NCI-H82 (cell line): ENCODE results near the gene NEK7.
"Not testable (repeated sequence)": the region's sequence is repeated elsewhere in the genome, so short reads cannot be mapped to it uniquely, and the experiment has no call there.

ENCODE experiments used
- DNase-seq: peaks from one replicate; lab custom pipeline; 2025; lab: John Stamatoyannopoulos, UW

NEK7 gene

DNA sequence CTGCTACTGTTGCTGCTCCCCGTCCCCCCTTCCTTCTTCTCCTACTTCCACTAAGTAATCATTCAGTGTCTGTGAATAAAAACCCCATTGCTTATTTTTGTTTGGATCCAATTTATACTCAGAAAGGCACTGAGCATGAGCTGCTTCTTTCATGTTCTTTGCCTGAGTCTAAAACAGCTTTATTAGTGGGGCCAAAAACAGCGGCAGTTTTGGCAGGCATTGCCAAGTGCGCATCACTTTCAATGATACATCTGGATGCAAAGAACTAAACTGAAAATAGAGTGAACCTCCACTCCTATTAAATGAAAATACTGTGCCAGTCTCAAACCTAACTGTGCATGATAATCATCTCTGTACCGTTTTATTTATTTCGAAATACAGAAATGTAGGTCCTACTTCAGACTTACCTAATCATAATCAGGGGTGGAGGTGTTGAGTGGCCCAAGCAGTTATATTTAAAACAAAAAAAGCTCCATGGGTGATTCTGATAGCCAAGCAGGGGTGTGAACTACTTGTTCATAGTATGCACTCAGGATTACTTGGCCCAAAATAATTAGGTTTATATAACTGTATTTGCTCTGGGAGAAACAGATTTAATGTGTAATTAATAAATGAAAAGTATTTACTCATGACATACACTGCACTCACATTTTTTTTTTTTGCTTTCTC, 48.4 kb downstream of the NEK7 start:
- no peak for DNase-seq

DNA sequence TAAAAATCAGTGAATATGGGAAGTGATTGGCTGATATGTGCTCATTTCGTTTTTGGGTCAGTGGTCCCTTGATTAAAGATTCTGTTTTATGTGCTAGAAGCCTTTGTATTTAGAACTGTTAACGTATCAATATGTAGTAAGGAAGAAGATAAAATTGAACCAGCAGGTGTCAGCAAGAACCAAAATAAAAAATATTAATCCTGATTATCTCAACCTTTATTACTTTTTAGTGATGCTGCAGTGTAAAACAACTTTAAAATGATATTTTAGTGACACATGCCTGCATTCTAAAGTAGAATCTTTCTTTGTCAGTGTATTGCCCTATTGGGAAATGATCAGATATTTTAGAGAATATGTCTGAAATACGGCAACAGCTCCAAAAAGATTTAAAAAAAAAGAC, 49.5 kb downstream of the NEK7 start:
- DNase-seq: no peak

DNA sequence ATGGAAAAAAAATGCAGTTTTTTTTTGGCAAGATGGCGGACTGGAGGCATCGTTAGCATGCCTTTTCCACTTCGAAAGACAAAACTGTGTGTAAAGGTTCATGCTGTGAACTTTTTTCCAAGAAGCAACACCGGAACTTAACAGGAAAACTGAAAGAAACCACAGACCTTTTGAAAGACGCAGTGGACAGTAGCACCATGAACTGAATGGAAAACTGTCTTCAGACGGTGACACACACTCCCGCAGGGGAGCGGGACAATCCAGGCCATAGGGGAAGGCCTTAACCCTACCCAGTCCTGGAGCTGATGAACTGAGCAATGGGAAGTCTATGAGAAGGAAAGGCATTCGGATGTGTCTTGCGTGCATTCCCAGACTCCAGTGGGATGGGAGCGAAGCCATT, 54.9 kb downstream of the NEK7 start:
- no peak for DNase-seq

DNA sequence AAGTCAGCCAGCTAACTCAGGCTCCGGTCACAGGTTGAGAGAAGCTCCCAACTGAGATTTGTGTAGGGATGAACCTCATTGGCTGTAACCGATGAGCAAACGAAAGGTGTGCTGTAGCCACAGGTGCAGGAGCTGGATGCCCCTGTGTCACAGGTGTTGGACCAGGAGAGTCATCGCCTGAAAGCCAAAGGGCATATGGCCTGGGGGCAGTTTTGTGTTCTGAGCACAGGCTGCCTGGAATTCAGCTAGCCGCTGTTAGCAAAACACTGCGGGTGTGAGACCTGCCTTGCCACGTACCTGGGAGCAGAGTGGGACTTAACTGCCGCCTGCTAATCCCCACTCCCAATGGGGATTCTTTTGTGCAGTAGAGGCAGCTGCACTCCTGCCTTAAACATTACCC, 55.3 kb downstream of the NEK7 start:
- DNase-seq: no peak

DNA sequence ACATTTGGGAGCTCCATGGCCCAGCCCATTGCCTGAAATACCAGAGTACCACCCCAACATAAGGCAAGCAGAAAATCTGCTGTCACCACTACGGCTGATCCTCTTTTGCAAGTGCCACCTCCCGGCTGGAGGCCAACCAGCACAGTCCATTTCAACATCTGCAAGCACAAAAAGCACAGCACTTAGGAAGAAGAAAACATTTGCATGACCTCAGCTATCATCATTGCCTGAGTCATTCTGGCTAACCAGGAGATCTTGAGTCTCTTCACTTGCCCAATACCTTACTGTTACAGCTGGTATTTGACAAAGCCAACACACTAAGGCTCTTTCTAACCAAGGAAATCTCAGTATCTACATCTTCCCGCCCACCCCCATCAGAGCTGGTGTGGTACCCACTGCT, 55.9 kb downstream of the NEK7 start:
- DNase-seq: no peak

DNA sequence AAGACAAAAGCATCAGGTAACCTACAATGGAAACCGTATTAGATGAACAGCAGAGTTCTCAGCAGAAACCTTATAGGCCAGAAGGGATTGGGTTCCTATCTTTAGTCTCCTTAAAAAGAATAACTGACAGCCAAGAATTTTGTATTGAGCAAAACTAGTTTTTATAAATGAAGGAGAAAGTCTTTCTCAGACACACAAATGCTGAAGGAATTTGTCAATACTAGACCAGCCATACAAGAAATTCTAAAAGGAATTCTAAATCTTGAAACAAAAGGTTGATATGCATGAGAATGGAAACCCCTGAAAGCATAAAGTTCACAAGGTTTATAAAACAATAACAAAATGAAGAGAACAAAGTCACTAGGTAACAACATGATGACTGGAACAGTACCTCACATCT, 58.1 kb downstream of the NEK7 start:
- no peak for DNase-seq

DNA sequence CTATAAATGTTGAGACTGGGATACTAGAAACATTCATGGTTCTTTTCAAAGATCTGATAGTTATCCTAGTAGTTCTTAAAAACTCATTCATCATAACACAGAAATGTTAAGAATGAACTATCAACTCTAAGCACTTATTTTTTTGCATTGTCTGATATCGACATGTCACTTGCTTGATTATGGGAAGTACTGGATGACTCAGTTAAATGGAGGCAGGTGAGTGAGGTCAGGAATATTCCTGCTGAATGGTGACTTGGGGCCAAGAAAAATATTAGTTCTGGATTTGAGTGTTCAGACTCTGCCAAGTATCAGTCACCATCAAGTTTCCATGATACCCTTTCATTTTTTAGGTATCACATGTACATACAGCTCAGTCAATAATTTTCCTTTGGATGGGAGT, 63.6 kb downstream of the NEK7 start:
- no peak for DNase-seq

DNA sequence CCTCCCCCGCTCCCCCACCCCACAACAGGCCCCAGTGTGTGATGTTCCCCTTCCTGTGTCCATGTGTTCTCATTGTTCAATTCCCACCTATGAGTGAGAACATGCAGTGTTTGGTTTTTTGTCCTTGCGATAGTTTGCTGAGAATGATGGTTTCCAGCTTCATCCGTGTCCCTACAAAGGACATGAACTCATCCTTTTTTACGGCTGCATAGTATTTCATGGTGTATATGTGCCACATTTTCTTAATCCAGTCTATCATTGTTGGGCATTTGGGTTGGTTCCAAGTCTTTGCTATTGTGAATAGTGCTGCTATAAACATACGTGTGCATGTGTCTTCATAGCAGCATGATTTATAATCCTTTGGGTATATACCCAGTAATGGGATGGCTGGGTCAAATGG, 70.2 kb downstream of the NEK7 start:
- DNase-seq: not testable (repeated sequence)

DNA sequence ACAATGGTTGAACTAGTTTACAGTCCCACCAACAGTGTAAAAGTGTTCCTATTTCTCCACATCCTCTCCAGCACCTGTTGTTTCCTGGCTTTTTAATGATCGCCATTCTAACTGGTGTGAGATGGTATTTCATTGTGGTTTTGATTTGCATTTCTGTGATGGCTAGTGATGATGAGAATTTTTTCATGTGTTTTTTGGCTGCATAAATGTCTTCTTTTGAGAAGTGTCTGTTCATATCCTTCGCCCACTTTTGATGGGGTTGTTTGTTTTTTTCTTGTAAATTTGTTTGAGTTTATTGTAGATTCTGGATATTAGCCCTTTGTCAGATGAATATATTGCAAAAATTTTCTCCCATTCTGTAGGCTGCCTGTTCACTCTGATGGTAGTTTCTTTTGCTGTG, 70.7 kb downstream of the NEK7 start:
- DNase-seq: not testable (repeated sequence)

DNA sequence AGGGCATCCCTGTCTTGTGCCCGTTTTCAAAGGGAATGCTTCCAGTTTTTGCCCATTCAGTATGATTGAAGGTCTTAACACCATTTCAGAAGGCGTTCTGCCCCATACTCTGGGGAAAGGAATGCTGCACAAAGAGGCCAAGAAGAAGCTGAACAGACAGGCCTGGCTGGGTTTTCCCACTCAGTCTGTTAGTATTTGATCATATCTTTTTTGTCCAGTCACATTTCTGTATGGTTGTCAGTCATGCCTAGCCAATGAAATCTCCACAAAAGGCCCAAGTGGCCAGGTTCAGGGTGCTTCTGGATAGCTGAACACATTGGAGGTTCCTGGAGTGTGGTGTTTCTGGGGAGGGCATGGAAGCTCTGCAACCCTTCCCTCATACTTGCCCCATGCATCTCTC, 72.1 kb downstream of the NEK7 start:
- DNase-seq: no peak

DNA sequence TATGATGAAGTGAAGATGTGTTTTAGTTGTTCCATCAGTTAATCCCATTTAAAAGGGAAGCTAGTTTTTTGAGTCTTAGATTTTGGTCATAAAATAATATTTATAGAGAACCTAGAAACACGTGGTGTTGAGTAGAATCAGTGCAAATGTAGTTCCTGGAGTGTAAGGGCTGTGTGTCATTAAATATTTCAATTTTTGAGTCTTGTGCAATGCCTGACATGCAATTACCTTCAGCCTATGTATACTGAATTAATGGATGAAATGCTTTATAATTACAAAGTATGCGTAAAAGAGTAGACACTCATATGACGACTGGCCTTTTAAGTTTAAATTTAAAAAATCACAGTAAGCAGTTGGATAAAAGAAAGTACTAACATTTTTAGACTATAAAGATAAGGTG, 75.0 kb downstream of the NEK7 start:
- DNase-seq: no peak

DNA sequence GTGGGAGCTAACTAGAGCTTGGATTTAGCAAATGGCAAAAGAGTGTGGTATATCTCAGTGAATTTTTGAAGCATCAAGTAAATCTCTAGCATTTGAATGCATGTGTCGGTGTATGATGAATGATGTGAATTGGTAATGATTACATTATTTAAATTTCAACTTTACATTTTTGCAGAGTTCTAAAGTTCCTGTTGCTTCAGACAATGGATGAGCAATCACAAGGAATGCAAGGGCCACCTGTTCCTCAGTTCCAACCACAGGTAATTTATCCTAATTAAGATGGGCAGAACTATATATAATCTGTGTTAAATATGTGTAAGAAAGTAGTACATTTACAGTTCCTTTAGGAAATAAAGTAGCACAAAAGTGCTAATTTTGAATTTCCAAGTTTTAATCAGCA, 75.6 kb downstream of the NEK7 start:
- no peak for DNase-seq

DNA sequence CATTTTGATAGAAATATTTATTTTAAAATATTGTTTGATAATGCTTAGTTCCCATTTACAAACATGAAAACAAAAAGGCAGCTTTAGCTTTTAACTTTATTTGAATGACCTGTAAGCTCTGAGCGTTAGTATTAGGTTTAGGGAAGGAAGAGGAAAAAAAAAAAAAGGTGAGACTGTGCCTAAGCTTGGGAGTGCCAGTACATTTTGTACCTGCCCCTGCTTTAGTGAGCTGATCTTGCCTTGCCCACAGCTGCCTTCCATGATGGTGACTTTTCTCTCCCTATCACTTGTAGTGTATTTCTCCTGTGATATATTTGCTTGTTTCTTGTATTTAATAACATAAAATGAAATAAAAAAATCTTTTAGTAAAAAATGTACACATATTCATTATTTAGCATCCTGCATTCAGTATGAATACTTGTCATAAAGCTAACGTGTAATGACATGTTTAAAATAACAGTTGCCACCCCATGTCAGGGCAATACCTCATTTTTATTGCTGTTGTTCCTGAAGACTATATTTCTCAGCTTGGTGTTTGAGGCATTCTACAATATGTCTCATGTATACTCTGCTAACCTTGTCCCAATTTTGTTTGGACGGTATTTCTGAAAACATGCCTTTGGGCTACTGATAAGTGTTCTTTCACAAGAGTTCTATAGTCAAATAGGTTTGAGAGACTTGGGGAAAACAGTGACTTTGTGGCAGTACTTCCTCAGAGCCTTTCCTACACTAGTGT, 76.3 kb downstream of the NEK7 start:
- DNase-seq: no peak

DNA sequence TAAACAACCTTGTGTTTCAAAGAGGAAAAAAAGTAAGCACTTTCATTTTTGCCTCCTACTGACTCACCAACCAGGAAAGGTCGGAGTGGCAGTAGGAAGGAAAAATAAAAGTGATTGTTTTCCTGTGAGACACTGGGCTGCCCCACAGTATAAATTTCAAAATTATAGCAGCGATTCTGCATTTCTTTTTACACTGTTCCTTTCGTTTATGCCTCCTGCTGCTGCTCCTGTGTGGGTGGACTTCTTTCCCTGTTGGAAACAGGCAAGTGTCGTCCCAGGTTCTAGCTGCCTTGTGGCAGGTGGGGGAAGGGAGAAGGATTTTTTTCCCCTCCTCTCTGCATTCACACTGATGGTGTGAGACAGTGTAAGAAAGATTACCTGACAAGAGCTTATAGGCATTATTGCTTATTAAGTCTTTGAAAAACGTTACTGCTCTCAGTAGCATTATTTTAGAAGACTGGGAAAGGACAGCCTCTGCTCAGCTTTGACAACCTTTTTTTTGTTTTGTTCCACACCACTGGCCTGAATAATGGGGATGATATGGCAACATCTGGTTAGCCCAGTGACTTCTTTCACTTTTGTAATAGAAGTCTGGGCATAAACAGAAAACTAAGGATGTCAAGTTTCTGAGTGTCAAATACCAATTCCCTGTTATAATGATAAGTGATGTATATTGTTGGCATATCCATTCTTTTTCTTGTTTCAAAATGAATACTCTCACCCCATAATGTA, 77.9 kb downstream of the NEK7 start:
- DNase-seq: peak; percentile 37

DNA sequence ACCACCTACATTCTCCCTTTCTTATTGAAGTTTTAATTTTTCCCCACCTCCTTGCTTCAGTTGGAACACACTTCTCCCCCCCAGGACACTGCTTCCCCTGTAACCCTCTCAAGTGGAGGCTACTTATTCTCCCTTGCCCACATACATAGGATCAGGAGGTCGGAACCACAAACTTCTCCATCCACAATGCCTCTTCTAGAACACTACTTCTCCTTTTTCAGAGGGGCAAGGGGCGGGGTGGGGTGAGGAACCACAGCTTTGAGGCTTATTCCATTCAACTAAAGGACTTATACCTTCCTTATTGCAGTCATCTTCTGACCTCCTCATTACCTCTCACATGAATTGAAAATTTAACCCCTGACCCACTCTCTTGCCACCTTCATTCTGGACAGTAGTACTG, 81.3 kb downstream of the NEK7 start:
- DNase-seq: no peak

DNA sequence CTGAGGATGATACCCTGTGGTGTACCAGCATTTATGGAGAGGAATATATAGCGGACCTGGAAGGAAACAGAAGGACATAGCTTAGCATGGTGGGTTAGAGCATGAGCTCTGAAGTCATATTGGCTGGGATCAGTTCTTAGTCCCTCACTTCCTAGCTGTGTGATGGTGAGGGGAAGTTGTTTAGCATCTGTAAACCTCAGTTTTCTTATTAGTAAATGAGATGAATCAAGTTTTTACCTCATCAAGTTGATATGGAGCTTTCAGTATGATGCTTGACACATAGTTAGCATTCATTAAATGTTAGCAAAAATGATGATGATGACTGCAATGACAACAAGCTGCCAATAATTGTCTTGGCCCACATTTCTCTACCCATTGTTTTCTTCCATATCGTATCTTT, 84.8 kb downstream of the NEK7 start:
- DNase-seq: no peak

DNA sequence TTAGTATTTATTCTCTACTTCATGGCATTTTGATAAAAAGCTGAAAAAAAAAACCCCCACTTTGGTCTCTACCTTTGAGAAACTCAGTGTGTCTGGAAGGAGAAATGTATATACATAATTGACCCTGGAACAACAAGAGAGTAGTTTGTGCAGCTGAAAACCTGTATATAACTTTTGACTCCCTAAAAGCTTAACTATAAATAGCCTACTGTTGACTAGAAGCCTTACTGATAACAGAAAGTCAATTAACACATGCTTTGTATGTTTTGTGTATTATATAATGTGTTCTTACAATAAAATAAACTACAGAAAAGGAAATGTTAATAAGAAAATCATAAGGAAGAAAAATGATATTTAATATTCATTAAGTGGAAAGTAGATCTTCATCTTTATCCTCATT, 88.0 kb downstream of the NEK7 start:
- no peak for DNase-seq

DNA sequence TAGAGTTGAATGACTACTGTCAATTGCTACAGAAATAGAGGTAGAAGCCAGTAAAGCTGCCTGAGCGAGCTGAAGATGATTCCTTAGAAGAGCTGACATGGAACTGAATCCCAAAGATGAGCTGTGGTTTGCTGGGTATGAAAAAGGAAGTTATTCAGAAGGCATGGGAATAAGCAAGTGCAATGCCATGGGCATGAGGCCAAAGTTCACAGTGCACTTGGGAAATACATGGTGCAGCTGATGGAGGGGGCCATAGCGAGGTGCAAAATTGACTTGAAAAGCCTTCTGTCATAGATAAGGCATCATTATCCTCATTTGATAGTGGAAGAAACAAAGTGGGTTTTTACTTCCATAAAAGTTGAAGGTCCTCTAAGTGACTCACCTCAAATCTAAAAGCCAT, 88.6 kb downstream of the NEK7 start:
- DNase-seq: no peak

DNA sequence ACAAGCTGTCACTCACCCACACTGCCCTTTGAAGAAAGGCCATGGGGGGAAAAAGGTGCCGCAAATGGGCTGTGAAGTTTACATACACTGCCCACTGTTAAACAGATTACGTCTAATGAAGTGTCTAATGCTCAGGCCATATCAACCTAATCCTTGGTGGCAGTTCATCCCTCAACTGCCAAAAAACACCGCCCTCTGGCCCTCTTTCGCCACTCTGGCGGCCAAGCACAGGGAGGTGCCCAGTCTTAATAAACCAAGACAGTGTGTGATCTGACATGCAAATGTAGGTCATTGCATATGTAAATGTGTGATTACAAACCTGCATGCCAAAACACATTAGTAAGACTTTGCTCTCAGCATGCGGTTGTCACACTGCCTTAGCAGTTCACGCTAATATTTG, 89.5 kb downstream of the NEK7 start:
- peak; percentile 44 for DNase-seq

DNA sequence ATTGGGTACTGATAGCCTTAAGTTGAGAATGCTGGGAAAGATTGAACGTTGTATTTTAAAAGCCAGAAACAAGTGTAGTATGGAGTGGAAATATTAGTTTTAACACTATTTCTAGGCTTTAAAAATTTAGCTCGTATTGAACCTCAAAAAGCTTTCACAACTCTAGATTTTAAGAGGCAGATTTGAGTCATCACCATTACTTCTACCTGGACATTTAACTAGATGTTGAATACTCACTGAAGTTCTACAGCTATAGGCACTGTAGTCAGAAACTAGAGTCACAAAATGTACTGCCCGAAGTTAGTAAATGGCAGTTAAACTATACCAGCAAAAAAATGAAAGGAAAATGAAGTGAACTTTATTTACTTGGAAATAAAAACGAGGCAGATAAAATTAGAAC, 96.5 kb downstream of the NEK7 start:
- DNase-seq: no peak

DNA sequence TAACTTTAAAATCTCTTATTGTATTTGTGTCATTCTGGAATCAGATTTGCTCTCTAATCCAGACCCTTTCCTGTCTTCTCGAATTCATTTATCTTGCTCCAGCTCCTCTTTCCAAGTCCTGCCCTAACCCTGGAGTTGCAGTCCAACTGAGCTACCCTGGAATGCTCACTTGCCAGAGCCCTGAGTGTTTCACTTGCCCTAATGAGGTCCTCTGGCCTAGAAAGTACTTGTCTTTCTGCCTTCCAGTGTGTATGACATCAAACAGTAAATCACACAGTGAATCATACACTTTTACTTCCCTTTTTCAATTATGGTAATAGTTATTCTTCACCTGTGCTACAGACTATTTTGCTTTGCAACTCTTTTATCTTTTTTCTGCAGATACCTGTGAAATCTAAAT, 96.9 kb downstream of the NEK7 start:
- DNase-seq: no peak

DNA sequence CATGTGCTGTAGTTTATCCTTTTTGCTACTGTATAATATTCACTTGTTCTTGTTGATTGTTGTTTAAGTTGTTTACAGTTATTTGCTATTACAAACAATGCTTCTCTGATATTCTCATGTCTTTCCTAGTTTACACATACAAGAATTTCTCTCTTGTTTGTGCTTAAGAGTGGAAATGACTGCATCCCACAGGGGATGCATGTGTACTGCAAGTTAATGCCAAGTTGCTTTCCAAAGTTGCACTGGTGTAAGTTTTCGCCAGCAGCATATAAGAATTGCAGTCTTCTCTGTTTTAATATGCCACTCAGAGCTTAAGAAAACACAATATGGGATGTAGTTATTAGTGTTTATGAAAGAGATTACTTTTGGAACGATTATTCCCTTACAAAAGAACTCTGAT, 97.7 kb downstream of the NEK7 start:
- no peak for DNase-seq

DNA sequence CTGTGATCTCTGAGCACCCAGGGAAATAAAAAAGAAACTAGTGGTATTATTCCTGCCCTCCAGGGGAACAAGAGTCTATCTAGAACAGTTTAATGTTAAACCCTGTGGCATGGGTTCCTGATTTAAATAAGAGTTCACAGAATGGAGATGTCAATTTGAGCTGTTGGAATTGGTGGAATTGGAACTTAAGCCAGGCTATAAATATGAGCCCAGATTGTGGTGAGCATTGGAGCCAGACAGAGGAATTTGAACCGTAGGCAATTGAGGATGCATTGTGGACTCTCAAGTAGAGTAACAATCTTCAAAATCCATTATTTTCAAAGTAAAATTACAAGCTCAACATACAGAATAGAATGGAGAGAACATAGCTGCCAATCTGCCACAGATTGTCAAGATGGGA, 98.2 kb downstream of the NEK7 start:
- DNase-seq: no peak
